ENCODE results near the gene ZYG11B. TPM values are rescaled to one million over a fixed set of nuclear protein-coding genes. Genes with fewer than 3 reads are reported as not detected.
"Not testable (repeated sequence)": the region's sequence is repeated elsewhere in the genome, so short reads cannot be mapped to it uniquely, and the experiment has no call there.

Gene ZYG11B
- total RNA-seq, 1 donor from 2014 or later: 38.3 TPM

DNA sequence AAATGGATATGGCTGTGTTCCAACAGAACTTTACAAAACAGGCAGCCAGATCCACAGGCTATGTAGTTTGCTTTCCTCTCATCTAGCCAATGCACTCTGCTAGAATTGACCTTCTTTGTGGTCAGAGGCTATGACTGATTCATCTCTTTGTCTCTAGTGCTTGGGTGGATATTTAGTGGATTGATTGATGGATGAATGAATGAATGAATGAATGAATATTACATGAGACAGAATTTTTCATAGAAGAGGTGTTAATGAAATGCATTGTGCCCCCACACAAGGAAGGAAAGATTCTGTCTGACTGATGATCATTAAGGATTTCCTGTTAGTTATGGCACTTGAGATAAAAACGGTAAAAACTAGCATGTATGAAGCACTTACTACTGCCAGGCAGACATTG, 65.8 kb downstream of the ZYG11B start:
- Mint-ChIP-seq H3K4me1 (ENCODE audit: low read depth) (no peaks in the 10 kb centered on the region), H3K36me3 (ENCODE audit: low read depth) (peaks cover 9% of the 10 kb centered on the region), H3K27me3 (ENCODE audit: low read depth) (no peaks in the 10 kb centered on the region), H3K9me3 (ENCODE audit: low read depth) (no peaks in the 10 kb centered on the region), H3K27ac (ENCODE audit: unreplicated experiment) (no peak overlapping the region), H3K4me3 (ENCODE audit: unreplicated experiment) (no peak overlapping the region)
- TF ChIP-seq, protein P1, sequence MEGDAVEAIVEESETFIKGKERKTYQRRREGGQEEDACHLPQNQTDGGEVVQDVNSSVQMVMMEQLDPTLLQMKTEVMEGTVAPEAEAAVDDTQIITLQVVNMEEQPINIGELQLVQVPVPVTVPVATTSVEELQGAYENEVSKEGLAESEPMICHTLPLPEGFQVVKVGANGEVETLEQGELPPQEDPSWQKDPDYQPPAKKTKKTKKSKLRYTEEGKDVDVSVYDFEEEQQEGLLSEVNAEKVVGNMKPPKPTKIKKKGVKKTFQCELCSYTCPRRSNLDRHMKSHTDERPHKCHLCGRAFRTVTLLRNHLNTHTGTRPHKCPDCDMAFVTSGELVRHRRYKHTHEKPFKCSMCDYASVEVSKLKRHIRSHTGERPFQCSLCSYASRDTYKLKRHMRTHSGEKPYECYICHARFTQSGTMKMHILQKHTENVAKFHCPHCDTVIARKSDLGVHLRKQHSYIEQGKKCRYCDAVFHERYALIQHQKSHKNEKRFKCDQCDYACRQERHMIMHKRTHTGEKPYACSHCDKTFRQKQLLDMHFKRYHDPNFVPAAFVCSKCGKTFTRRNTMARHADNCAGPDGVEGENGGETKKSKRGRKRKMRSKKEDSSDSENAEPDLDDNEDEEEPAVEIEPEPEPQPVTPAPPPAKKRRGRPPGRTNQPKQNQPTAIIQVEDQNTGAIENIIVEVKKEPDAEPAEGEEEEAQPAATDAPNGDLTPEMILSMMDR (IDR thresholded peaks at IDR 0.05): no peak
- no peak for DNase-seq (ENCODE audit: low spot score)

- DNase-seq (ENCODE audit: low spot score); H3K27ac Mint-ChIP-seq (ENCODE audit: unreplicated experiment); H3K4me1 Mint-ChIP-seq (ENCODE audit: low read depth); H3K27me3 Mint-ChIP-seq (ENCODE audit: low read depth); H3K36me3 Mint-ChIP-seq (ENCODE audit: low read depth); H3K4me3 Mint-ChIP-seq (ENCODE audit: unreplicated experiment); H3K9me3 Mint-ChIP-seq (ENCODE audit: low read depth): not testable (repeated sequence)
Measured at GRCh38 chr1:52793717-52794116, 67.5 kb downstream of the ZYG11B start.

GRCh38 chr1:52795464-52795863, 69.2 kb downstream of the ZYG11B start:
- Mint-ChIP-seq H3K4me3 (ENCODE audit: unreplicated experiment) (no peak overlapping the region), H3K9me3 (ENCODE audit: low read depth) (no peaks in the 10 kb centered on the region), H3K27me3 (ENCODE audit: low read depth) (no peaks in the 10 kb centered on the region), H3K36me3 (ENCODE audit: low read depth) (peaks cover 9% of the 10 kb centered on the region), H3K4me1 (ENCODE audit: low read depth) (no peaks in the 10 kb centered on the region), H3K27ac (ENCODE audit: unreplicated experiment) (no peak overlapping the region)
- no peak for DNase-seq (ENCODE audit: low spot score)
- TF ChIP-seq, protein P1 (IDR thresholded peaks at IDR 0.05): no peak

- H3K27ac Mint-ChIP-seq (ENCODE audit: unreplicated experiment): no peak overlapping the region
- TF ChIP-seq, protein P1 (IDR thresholded peaks at IDR 0.05): no peak
- H3K27me3 Mint-ChIP-seq (ENCODE audit: low read depth): no peaks in the 10 kb centered on the region
Measured at GRCh38 chr1:52798331-52798730, 72.1 kb downstream of the ZYG11B start.

GRCh38 chr1:52801011-52801410, 74.8 kb downstream of the ZYG11B start:
- Mint-ChIP-seq H3K36me3 (ENCODE audit: low read depth) (peaks cover 7% of the 10 kb centered on the region), H3K4me3 (ENCODE audit: unreplicated experiment) (no peak overlapping the region), H3K4me1 (ENCODE audit: low read depth) (no peaks in the 10 kb centered on the region), H3K27me3 (ENCODE audit: low read depth) (no peaks in the 10 kb centered on the region), H3K27ac (ENCODE audit: unreplicated experiment) (no peak overlapping the region), H3K9me3 (ENCODE audit: low read depth) (no peaks in the 10 kb centered on the region)
- DNase-seq (ENCODE audit: low spot score): no peak
- TF ChIP-seq, protein P1 (IDR thresholded peaks at IDR 0.05): no peak

More at GRCh38 chr1:52798331-52798730, 72.1 kb downstream of the ZYG11B start:
- no peak for DNase-seq (ENCODE audit: low spot score)
- no peaks in the 10 kb centered on the region for H3K9me3 Mint-ChIP-seq (ENCODE audit: low read depth)
- H3K4me3 Mint-ChIP-seq (ENCODE audit: unreplicated experiment): no peak overlapping the region
- peaks cover 11% of the 10 kb centered on the region for H3K36me3 Mint-ChIP-seq (ENCODE audit: low read depth)
- H3K4me1 Mint-ChIP-seq (ENCODE audit: low read depth): no peaks in the 10 kb centered on the region

- not testable (repeated sequence) for H3K27me3 Mint-ChIP-seq (ENCODE audit: low read depth); H3K4me1 Mint-ChIP-seq (ENCODE audit: low read depth); DNase-seq (ENCODE audit: low spot score); H3K9me3 Mint-ChIP-seq (ENCODE audit: low read depth); H3K36me3 Mint-ChIP-seq (ENCODE audit: low read depth); H3K4me3 Mint-ChIP-seq (ENCODE audit: unreplicated experiment); H3K27ac Mint-ChIP-seq (ENCODE audit: unreplicated experiment)
Measured at GRCh38 chr1:52804083-52804482, 77.8 kb downstream of the ZYG11B start.
